OCI-LY7 (cell line): ENCODE measurements around the gene RNF157.

Source experiments
- CTCF ChIP-seq: fragments of 200-600 bp; sonication (generic); conservative IDR thresholded peaks from 2 replicates; pipeline ENCODE4 v1.5.1; 2014; ENCODE audit warnings: mild to moderate bottlenecking, antibody characterized with exemption, low read length, moderate library complexity, mixed read lengths
- EZH2phosphoT487 ChIP-seq: fragments of 200-600 bp; sonication (generic); IDR thresholded peaks from 2 replicates; pipeline ENCODE4 v1.6.1; 2018; ENCODE audit warnings: low read depth, borderline replicate concordance, mild to moderate bottlenecking, mixed run types, antibody characterized with exemption, low read length, moderate library complexity, mixed read lengths

- TF ChIP-seq CTCF (peak; percentile 2; the same call in 1 of the 2 replicates), EZH2phosphoT487 (no peak)
These were observed 115.0 kb downstream of the RNF157 start for GRCh38 chr17:76125391-76125675.
